Activated CD4-positive, CD25-positive, alpha-beta regulatory T cell treated with anti-CD3 and anti-CD28 coated beads, Interleukin-2, amount 50 U/mL, for 16 hours (primary cell): ENCODE results near the gene GGACT.
"Not testable (repeated sequence)": the region's sequence is repeated elsewhere in the genome, so short reads cannot be mapped to it uniquely, and the experiment has no call there.

ENCODE experiments used
- DNase-seq: peaks from one replicate; pipeline ENCODE4 v3.0.0-alpha.2; 2020; ENCODE audit warnings: low read depth, low spot score

GGACT gene

GRCh38 chr13:100588331-100589177, at the start of gene GGACT:
Gene GGACT, minus strand, starts transcription at chr13:100588789. Its CDS starts 56,198 bp downstream, at chr13:100532591.
- peak; percentile 68 for DNase-seq

GRCh38 chr13:100637796-100638195, 49.2 kb upstream of the GGACT start:
- DNase-seq, result no peak

DNA sequence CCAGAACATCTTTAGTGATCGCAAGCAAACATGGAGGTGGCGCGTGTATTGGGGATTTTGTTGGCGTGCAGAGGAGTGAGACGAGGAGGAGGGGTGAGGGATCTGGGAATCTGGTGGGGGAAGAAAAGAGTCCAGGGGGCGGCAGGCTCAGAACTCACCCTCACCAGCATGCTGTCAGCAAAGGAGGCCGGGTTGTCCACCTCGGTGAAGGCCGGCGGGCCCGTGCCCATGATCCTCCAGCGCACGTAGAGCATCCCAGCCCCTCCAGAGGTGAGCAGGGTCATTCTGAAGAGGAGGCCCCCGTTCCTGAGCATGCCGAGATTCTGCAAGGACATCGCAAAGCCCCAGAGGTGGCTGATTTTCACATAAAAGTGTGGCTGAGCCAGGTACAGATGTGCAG, 48.8 kb upstream of the GGACT start:
- DNase-seq, result no peak

DNA sequence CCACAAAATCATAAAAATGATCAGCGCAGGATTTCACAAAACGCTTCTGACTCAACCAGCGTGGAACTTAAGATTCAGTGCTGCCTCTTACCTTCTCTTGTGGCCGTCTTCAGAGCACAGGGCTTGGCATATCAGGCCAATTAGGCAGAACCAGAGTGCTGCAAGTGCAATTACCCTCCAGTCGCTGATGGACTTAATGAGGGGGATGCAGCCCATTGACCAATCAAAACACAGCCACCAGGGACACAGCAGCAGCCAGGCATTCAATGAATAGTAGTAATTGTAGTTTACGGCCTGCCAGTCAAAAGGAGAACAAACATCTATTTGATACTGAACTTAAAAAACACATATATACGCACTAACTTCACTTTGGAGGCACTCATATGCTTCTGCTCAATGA, 47.9 kb upstream of the GGACT start:
- no peak for DNase-seq

DNA sequence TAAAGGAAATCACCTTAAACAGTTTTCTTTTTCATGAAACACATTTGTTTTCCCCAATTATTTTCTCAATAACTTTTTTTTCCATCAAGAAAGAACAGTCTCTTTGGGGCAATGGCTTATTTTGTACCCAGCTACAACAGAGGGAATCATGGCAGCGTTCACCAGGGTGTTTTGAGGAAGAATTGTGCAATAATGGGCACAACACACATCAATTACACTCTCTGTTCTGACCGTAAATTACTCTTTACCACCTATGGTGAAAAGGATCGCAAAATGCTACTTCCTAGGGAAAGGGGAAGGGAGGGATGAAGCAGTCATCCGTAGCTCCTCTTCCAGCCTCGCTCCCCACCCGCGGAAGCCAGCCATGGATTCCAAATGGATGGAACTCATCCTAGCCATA, 47.4 kb upstream of the GGACT start:
- DNase-seq, result no peak

- no peak for DNase-seq
These were observed 46.1 kb upstream of the GGACT start for GRCh38 chr13:100634696-100635095.

DNA sequence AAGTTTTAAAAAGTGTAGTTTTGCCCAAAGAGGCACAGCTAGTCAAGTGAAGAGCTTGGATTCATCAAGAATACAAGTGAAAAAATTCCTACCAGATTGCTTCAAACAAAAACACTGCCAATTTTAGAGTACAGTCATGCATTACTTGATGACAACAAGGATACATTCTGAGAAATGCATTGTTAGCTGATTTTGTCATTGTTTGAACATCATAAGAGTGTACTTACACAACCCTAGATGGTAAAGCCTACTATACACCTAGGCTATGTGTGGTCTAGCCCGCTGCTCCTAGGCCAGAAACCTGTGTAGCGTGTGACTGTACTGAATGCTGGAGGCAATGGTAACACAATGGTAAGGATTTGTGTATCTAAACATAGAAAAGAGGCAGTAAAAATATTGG, 44.9 kb upstream of the GGACT start:
- DNase-seq, result no peak

- DNase-seq, result no peak
These were observed 42.0 kb upstream of the GGACT start for GRCh38 chr13:100630555-100630954.

DNA sequence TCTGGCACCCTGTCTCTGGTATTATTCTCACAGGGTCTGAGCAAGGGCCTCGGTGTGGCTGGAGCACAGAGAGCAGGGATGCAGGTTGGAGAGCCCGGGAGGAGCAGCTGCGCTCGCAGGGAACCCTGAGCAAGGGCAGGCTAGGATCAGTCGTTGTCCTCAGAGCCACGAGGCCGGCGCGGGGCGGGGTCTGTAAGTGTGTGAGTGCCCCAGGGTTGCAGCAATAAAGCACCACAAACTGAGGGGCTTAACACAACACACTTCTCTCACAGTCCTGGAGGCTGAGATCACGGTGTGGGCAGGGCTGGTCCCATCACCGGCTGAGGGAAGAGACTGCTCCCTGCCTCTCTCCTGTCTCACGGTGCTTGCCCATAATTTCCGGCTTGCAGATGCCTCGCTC, 38.5 kb upstream of the GGACT start:
- DNase-seq, result no peak

GRCh38 chr13:100625447-100625846, 36.9 kb upstream of the GGACT start:
- no peak for DNase-seq

DNA sequence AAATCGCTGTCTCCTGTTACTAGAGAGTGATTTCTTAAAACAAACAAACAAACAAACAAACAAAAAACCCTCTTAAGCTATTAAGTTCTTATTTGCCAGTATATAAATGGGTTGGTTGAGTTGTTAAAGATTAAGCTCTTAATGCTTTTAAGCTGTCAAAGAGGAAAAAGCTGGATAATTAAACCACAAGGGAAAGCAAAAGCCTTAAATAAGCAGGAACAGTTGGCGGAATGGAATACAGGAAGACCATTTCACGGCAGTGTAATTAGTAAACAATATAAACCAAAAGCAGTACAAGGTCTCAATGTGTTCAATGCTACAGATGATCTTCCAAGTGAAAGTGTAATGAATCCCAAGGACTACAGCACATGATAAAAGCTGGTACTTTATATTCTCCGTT, 32.2 kb upstream of the GGACT start:
- DNase-seq, result no peak

DNA sequence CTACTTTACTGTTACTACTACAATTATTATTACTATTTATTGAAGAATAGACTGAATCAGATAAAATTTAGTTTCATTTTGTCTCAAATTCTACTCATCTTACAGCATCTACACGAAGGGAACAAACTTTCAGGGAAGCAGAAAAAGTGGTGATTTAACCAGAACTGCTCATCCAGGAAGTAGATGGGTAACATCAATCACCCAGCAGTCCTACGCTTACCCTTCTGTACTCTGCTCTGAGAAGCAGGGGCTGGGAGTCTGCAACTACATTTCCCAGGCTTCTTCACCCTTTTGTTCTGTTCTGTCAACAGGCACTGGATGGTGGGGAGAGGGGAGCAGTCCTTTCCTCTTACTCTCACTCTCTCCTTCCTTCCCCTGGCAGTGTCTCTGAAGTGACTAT, 31.4 kb upstream of the GGACT start:
- DNase-seq, result no peak

- DNase-seq, result not testable (repeated sequence)
These were observed 30.3 kb upstream of the GGACT start for GRCh38 chr13:100618897-100619296.

DNA sequence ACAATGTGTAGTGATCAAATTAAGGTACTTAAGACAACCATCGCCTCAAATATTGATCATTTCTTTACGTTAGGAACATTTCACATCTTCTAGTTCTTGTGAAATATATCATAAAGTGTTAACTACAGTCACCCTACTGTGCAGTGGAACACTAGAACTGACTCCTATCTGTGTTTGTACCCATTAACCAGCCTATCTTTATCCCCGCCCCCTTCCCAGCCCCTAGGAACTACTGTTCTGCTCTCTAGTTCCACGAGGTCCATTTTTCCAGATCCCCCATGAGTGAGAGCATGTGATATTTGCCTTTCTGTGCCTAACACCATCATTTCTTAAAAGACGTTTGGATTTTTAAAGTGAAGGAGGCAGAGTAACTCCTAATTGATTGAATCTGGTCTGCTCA, 24.4 kb upstream of the GGACT start:
- DNase-seq, result no peak

GRCh38 chr13:100611678-100612492, 23.3 kb upstream of the GGACT start:
- no peak for DNase-seq

- no peak for DNase-seq
These were observed 22.1 kb upstream of the GGACT start for GRCh38 chr13:100610391-100611347.

DNA sequence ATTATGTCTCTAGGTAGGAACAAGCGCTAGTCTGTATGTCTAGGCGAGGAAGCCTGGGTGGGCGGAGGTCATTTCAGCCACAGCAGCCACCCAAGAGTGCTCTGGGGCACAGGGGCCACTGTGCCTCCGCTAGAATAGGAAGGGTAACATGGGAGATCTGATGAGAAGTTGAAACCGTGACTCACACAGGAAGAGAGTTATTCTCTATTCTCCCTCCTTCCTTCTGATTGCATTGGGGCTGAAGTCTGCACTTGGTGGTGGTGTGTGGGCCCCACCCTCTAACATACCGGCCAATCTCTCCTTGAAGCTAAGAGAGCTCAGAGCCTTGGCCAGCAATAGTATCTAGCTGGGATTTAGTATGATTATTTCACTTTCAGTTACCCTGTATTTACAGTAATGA, 20.3 kb upstream of the GGACT start:
- no peak for DNase-seq

DNA sequence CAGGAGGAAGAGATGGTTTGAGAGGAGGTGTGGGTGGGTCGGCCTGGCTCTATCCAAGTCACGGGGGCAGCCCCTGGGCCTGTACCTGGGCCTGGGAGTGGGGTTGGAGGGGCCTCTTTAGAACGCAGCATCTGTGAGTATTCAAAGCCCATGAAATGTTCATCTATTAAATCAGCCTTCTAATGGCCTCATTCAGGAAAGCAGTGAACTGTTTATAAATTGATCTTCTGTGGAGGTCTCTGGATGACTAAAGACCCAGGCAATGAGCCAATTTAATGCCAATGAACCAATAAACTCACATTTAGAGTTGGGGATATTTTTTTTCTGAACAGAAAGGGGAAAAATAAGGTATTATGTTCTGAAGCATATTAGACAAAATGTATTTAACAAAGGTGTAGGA, 19.9 kb upstream of the GGACT start:
- DNase-seq, result no peak

- no peak for DNase-seq
These were observed 16.5 kb upstream of the GGACT start for GRCh38 chr13:100604918-100605710.

- DNase-seq, result no peak
These were observed 14.0 kb upstream of the GGACT start for GRCh38 chr13:100602493-100603111.
